Measurements from ENCODE around the gene TAOK3. TPM values are rescaled to one million over a fixed set of nuclear protein-coding genes. Genes with fewer than 3 reads are reported as not detected.

Gene TAOK3
- total RNA-seq, 2 donors from 2014 or later, result 52.3 to 59.6 TPM

- ATAC-seq (ENCODE audit: insufficient number of reproducible peaks, low FRiP score, low read depth) (no peak), DNase-seq (ENCODE audit: low spot score) (no peak)
- H3K27ac ChIP-seq, result no peak overlapping the region
- TF ChIP-seq CTCF (IDR thresholded peaks at IDR 0.05), result no peak
- no peaks in the 10 kb centered on the region for H3K36me3 ChIP-seq
- H3K9me3 ChIP-seq, result no peaks in the 10 kb centered on the region
- no peaks in the 10 kb centered on the region for H3K4me1 ChIP-seq (ENCODE audit: control insufficient read depth in 1 of 2, low read depth in 2 of 2)
- no peaks in the 10 kb centered on the region for H3K27me3 ChIP-seq (replicated peaks; ENCODE audit: insufficient read depth)
- no peak overlapping the region for H3K4me3 ChIP-seq
These were observed 30.6 kb downstream of the TAOK3 start for GRCh38 chr12:118342090-118342489.

GRCh38 chr12:118337194-118337838, 35.4 kb downstream of the TAOK3 start:
- H3K27ac ChIP-seq, result no peak overlapping the region
- H3K27me3 ChIP-seq (replicated peaks; ENCODE audit: insufficient read depth), result no peaks in the 10 kb centered on the region
- no peaks in the 10 kb centered on the region for H3K36me3 ChIP-seq
- H3K4me3 ChIP-seq, result no peak overlapping the region
- ATAC-seq (ENCODE audit: insufficient number of reproducible peaks, low FRiP score, low read depth), result no peak
- no peak for TF ChIP-seq CTCF (IDR thresholded peaks at IDR 0.05)
- no peaks in the 10 kb centered on the region for H3K9me3 ChIP-seq
- DNase-seq (ENCODE audit: low spot score), result no peak
- H3K4me1 ChIP-seq (ENCODE audit: control insufficient read depth in 1 of 2, low read depth in 2 of 2), result no peaks in the 10 kb centered on the region

- Histone ChIP-seq H3K4me1 (ENCODE audit: control insufficient read depth in 1 of 2, low read depth in 2 of 2) (peaks cover 0 to 2% of the 10 kb centered on the region in 2 donors), H3K9me3 (no peaks in the 10 kb centered on the region), H3K27me3 (replicated peaks; ENCODE audit: insufficient read depth) (no peaks in the 10 kb centered on the region), H3K36me3 (no peaks in the 10 kb centered on the region), H3K4me3 (no peak overlapping the region), H3K27ac (no peak overlapping the region)
- ATAC-seq (ENCODE audit: insufficient number of reproducible peaks, low FRiP score, low read depth) (no peak), DNase-seq (ENCODE audit: low spot score) (no peak)
- TF ChIP-seq CTCF (IDR thresholded peaks at IDR 0.05), result no peak
These were observed 36.6 kb downstream of the TAOK3 start for GRCh38 chr12:118336123-118336522.

GRCh38 chr12:118334939-118335567, 37.7 kb downstream of the TAOK3 start:
- TF ChIP-seq CTCF (IDR thresholded peaks at IDR 0.05), result no peak
- ATAC-seq (ENCODE audit: insufficient number of reproducible peaks, low FRiP score, low read depth) (no peak), DNase-seq (ENCODE audit: low spot score) (no peak)
- Histone ChIP-seq H3K36me3 (no peaks in the 10 kb centered on the region), H3K27me3 (replicated peaks; ENCODE audit: insufficient read depth) (no peaks in the 10 kb centered on the region), H3K4me1 (ENCODE audit: control insufficient read depth in 1 of 2, low read depth in 2 of 2) (peaks cover 7 to 11% of the 10 kb centered on the region in 2 donors), H3K27ac (no peak overlapping the region), H3K4me3 (no peak overlapping the region), H3K9me3 (no peaks in the 10 kb centered on the region)

- Histone ChIP-seq H3K4me1 (ENCODE audit: control insufficient read depth in 1 of 2, low read depth in 2 of 2) (peaks cover 11 to 12% of the 10 kb centered on the region in 2 donors), H3K27ac (no peak overlapping the region), H3K36me3 (no peaks in the 10 kb centered on the region), H3K4me3 (no peak overlapping the region), H3K9me3 (no peaks in the 10 kb centered on the region), H3K27me3 (replicated peaks; ENCODE audit: insufficient read depth) (no peaks in the 10 kb centered on the region)
- DNase-seq (ENCODE audit: low spot score) (no peak), ATAC-seq (ENCODE audit: insufficient number of reproducible peaks, low FRiP score, low read depth) (no peak)
- TF ChIP-seq CTCF (IDR thresholded peaks at IDR 0.05), result no peak
These were observed 38.5 kb downstream of the TAOK3 start for GRCh38 chr12:118334241-118334640.

All from thoracic aorta (tissue), 2 donors.